HepG2 (cell line): ENCODE results near the gene KIAA0232. TPM values are rescaled to one million over a fixed set of nuclear protein-coding genes. Genes with fewer than 3 reads are reported as not detected.
A peak's percentile ranks its signal among the peaks of the same experiment; 100 is the strongest.

ENCODE experiments used
- ATAC-seq: fragments of 200-7000 bp; cut with Tn5 transposase; 3 replicates; pipeline ENCODE4 v1.9.1; 2020; ENCODE audit warnings: mild to moderate bottlenecking, moderate library complexity
- BruUV-seq: library from RNA; stranded (reverse); fragments of 400-500 nt; replicated peaks from 2 replicates; lab custom pipeline; 2021; lab: Mats Ljungman, UMichigan
- CTCF ChIA-PET: fragments of 300-600 bp; formaldehyde crosslinking; extraction: SDS; loops from one replicate; lab custom pipeline; 2021; ENCODE audit warnings: low total read pairs, inconsistent platforms, low intra/inter-chr PET ratio; lab: Yijun Ruan, JAX
- POLR2A ChIA-PET: fragments of 350-600 bp; sonication (Branson Sonifier 250); formaldehyde crosslinking; loops from one replicate; lab custom pipeline; 2020; ENCODE audit warnings: antibody characterized with exemption, inconsistent platforms; lab: Yijun Ruan, JAX
- DNase-seq: peaks from one replicate; pipeline ENCODE4 v3.0.0-alpha.2; 2015; ENCODE audit warnings: low spot score
- FAIRE-seq: peaks from 3 replicates; lab custom pipeline; 2011; peaks lifted over from hg19 to GRCh38; lab: Jason Lieb, UNC
- H2AFZ ChIP-seq: one replicate; pipeline ENCODE4 v1.6.1; 2011; ENCODE audit warnings: low read length, inconsistent platforms
- H3K27ac ChIP-seq: fragments of 300-600 bp; 3 replicates; pipeline ENCODE4 v1.8.0; 2011; ENCODE audit warnings: mixed run types, mild to moderate bottlenecking, mixed read lengths, low read length, inconsistent platforms; ENCODE audit not compliant: insufficient read depth; ENCODE audit errors: extremely low read length
- H3K27me3 ChIP-seq, 2 experiments: fragments of 200-600 bp in 1 of 2; 2 replicates in 1 of 2; 3 replicates in 1 of 2; pipeline versions ENCODE4 v1.6.0 to v1.8.0; 2011; ENCODE audit warnings: low read length in 2 of 2, mild to moderate bottlenecking in 2 of 2, moderate library complexity in 2 of 2, inconsistent platforms in 1 of 2; ENCODE audit not compliant: insufficient read depth in 2 of 2, control insufficient read depth in 1 of 2
- H3K36me3 ChIP-seq, 2 experiments: fragments of 200-600 bp in 1 of 2; replicated peaks in 1 of 2; 2 replicates in 1 of 2; 3 replicates in 1 of 2; pipeline versions ENCODE4 v1.5.1 to v1.8.0; 2011; ENCODE audit warnings: low read length in 2 of 2, inconsistent platforms in 1 of 2; ENCODE audit not compliant: insufficient read depth in 2 of 2, control insufficient read depth in 1 of 2
- H3K4me1 ChIP-seq: 2 replicates; pipeline ENCODE4 v1.5.1; 2012; ENCODE audit warnings: low read length, inconsistent platforms; ENCODE audit not compliant: insufficient read depth
- H3K4me2 ChIP-seq: 2 replicates; pipeline ENCODE4 v1.6.0; 2011; ENCODE audit warnings: low read depth, low read length, inconsistent platforms
- H3K4me3 ChIP-seq, 3 experiments: fragments of 200-600 bp in 1 of 3; sonication (generic), shearing (Covaris generic) in 1 of 3; replicated peaks in 1 of 3; 2 replicates each; pipeline ENCODE4 v1.5.1; 2011 to 2016; ENCODE audit warnings: low read length in 3 of 3, inconsistent platforms in 2 of 3, low read depth in 2 of 3, mild to moderate bottlenecking in 2 of 3, control low read depth in 1 of 3, mixed read lengths in 1 of 3; ENCODE audit not compliant: insufficient read depth in 1 of 3
- H3K79me2 ChIP-seq: one replicate; pipeline ENCODE4 v1.6.1; 2011; ENCODE audit warnings: low read length, inconsistent platforms; ENCODE audit not compliant: insufficient read depth
- H3K9ac ChIP-seq: 2 replicates; pipeline ENCODE4 v1.6.0; 2011; ENCODE audit warnings: mild to moderate bottlenecking, low read depth, low read length, inconsistent platforms; ENCODE audit not compliant: insufficient read depth
- H3K9me3 ChIP-seq: 2 replicates; pipeline ENCODE4 v1.5.1; 2012; ENCODE audit warnings: mild to moderate bottlenecking, low read length
- H4K20me1 ChIP-seq: 2 replicates; pipeline ENCODE4 v1.6.0; 2011; ENCODE audit warnings: inconsistent platforms, mild to moderate bottlenecking, low read length, moderate library complexity; ENCODE audit not compliant: insufficient read depth
- SRF ChIP-seq: IDR thresholded peaks from 2 replicates; pipeline ENCODE4 v1.6.1; 2011; ENCODE audit warnings: mild to moderate bottlenecking, low read depth, low read length, moderate library complexity
- SRY ChIP-seq: sonication (generic); formaldehyde crosslinking; IDR thresholded peaks from 2 replicates; pipeline ENCODE4 v1.8.0; 2022; ENCODE audit warnings: mild to moderate bottlenecking, missing genetic modification reagents
- THRA ChIP-seq: sonication (generic); formaldehyde crosslinking; IDR thresholded peaks from 2 replicates; pipeline ENCODE4 v1.4.0; 2020; ENCODE audit warnings: missing genetic modification reagents, borderline replicate concordance
- ZBTB33 ChIP-seq: sonication (generic); formaldehyde crosslinking; IDR thresholded peaks from 2 replicates; pipeline ENCODE4 v1.4.0; 2020; ENCODE audit warnings: missing genetic modification reagents
- ZFAT ChIP-seq: sonication (generic); formaldehyde crosslinking; conservative IDR thresholded peaks from 2 replicates; pipeline ENCODE4 v1.8.1; 2023; ENCODE audit warnings: missing genetic modification reagents, inconsistent platforms
- ZNF207 ChIP-seq: fragments of 450-650 bp; IDR thresholded peaks from 2 replicates; pipeline ENCODE4 v1.6.1; 2016; ENCODE audit warnings: antibody characterized with exemption, borderline replicate concordance
- ZNF263 ChIP-seq: sonication (generic); formaldehyde crosslinking; IDR thresholded peaks from 2 replicates; pipeline ENCODE4 v1.4.0; 2020; ENCODE audit warnings: missing genetic modification reagents
- ZNF709 ChIP-seq: sonication (generic); formaldehyde crosslinking; IDR thresholded peaks from 2 replicates; pipeline ENCODE4 v1.5.0; 2020; ENCODE audit warnings: mild to moderate bottlenecking, missing genetic modification reagents
- ZNF790 ChIP-seq: sonication (generic); formaldehyde crosslinking; IDR thresholded peaks from 2 replicates; pipeline ENCODE4 v1.8.0; 2022; ENCODE audit warnings: missing genetic modification reagents, mild to moderate bottlenecking, borderline replicate concordance
- WGBS: methylation state at CpG from one replicate; pipeline ENCODE4 v1.1.6; 2017; ENCODE audit warnings: low lambda C conversion rate; 5-methylcytosine and 5-hydroxymethylcytosine counted together
- in situ Hi-C: cut with HindIII; loops from 2 replicates; pipeline ENCODE4 v1.10.0; 2017; ENCODE audit warnings: low pct_unique_long_range_greater_than_20kb; ENCODE audit not compliant: extremely low pct_ligation_motif_present
- intact Hi-C: fragments of 100-400 bp; cut with micrococcal nuclease; formaldehyde crosslinking; loops from one replicate; pipeline ENCODE4 v1.10.0; 2022; ENCODE audit not compliant: unreplicated experiment
- polyA plus RNA-seq, 8 experiments: library from polyadenylated mRNA; depleted of rRNA in 3 of 8; stranded (reverse) in 7 of 8; unstranded in 1 of 8; fragments of >200 nt; fragmentation: Illumina TruSeq in 4 of 8; extraction: Trizol in 4 of 8; gene quantifications; 2 replicates each; pipeline versions ENCODE4 v1.2.1 to v1.2.3, GENCODE V29; 2011 to 2016; ENCODE audit warnings: low read depth in 4 of 8, missing spikeins in 1 of 8, mixed read lengths in 1 of 8; ENCODE audit not compliant: insufficient read depth in 1 of 8
- total RNA-seq, 5 experiments: library from RNA; depleted of rRNA; stranded (reverse); fragments of >200 nt; fragmentation: Illumina TruSeq; extraction: Trizol; gene quantifications; 2 replicates each; pipeline ENCODE4 v1.2.3, GENCODE V29; 2016; ENCODE audit warnings: low read depth in 1 of 5

KIAA0232 gene
- total and polyA plus RNA-seq, 2 of the 13 experiments (the other 11 are each of a cell fraction or from before 2014, with no cell fraction given) = 7.8 to 17.1 TPM

- H4K20me1 ChIP-seq = peaks cover 35% of the 10 kb centered on the region
Measured at GRCh38 chr4:6803246-6803645, 20.7 kb downstream of the KIAA0232 start.

GRCh38 chr4:6804082-6804752 lies 21.7 kb downstream of the KIAA0232 start:
- Histone ChIP-seq H3K4me1 (peaks cover 16% of the 10 kb centered on the region; the same call in 1 of the 2 replicates), H3K4me3 (no peak overlapping the region), H3K36me3 (peaks cover 4% of the 10 kb centered on the region in 2 experiments; a peak in 2 of 5 replicates), H3K79me2 (peaks cover 92% of the 10 kb centered on the region), H3K27ac (no peak overlapping the region), H2AFZ (no peak overlapping the region), H3K9me3 (no peaks in the 10 kb centered on the region), H4K20me1 (peaks cover 33% of the 10 kb centered on the region), H3K27me3 (no peaks in the 10 kb centered on the region), H3K9ac (no peak overlapping the region), H3K4me2 (no peak overlapping the region)
- ATAC-seq (no peak), FAIRE-seq (no peak), DNase-seq (no peak)
- ChIA-PET POLR2A (no interaction called here), CTCF (no interaction called here)
- BruUV-seq = no TSS peak
- intact Hi-C loops (no loop called here), in situ Hi-C loops (no loop called here)
- 94% methylated on average over 8 of the region's 8 CpGs for WGBS
- TF ChIP-seq ZNF790 (CRISPR knock-in tag) = no peak
- TF ChIP-seq ZNF263 (CRISPR knock-in tag) = peak; percentile 66
- TF ChIP-seq ZBTB33 (CRISPR knock-in tag) = 0 out of 2 replicates have a peak, but pooled peaks have one; percentile 36
- TF ChIP-seq ZNF709 = no peak
- TF ChIP-seq SRF = no peak
- no peak for TF ChIP-seq THRA

More at GRCh38 chr4:6803246-6803645, 20.7 kb downstream of the KIAA0232 start:
- ChIA-PET CTCF (no interaction called here), POLR2A (no interaction called here)
- in situ Hi-C loops = no loop called here
- H3K4me2 ChIP-seq = no peak overlapping the region
- no peak for FAIRE-seq
- no peak overlapping the region for H3K9ac ChIP-seq
- H3K79me2 ChIP-seq = peaks cover 92% of the 10 kb centered on the region
- peaks cover 16% of the 10 kb centered on the region; the same call in 1 of the 2 replicates for H3K4me1 ChIP-seq
- WGBS = 100% methylated on average over 1 of the region's 1 CpG
- intact Hi-C loops = loop anchor here (1.0 kb wide), 1 partner anchor 32 kb away; no protein-coding TSS in a partner anchor
- H3K36me3 ChIP-seq = peaks cover 4 to 7% of the 10 kb centered on the region in 2 experiments; a peak in 3 of 5 replicates
- no peak overlapping the region for H2AFZ ChIP-seq
- no peaks in the 10 kb centered on the region for H3K27me3 ChIP-seq
- H3K27ac ChIP-seq = no peak overlapping the region
- H3K4me3 ChIP-seq = no peak overlapping the region
- no TSS peak for BruUV-seq
- ATAC-seq = no peak
- TF ChIP-seq ZFAT (CRISPR knock-in tag) = no peak
- TF ChIP-seq SRY (CRISPR knock-in tag) = no peak
- TF ChIP-seq ZNF207 = no peak
- TF ChIP-seq, all 625 proteins: peak for 0
- no peak for DNase-seq
- no peaks in the 10 kb centered on the region for H3K9me3 ChIP-seq
